ENCODE results near the gene EME1.

DNA sequence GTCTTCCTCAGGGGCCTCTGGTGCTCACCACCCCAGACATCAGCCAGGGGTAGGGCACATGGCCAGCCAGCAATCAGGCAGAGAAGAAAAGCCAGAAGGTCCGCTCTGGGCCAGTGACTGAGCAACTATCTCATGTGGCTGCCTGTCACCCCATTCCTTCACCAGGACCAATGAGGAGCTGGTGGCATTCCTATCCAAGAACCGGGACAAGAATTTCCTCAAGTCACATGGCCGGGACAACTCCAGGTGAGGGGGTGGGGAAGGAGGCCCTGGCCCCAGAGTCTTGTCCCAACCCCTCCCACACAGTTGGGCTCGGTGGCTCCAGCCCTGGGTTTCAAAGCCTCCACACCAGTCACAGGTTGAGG is 17.7 kb upstream of the EME1 start:
- TF ChIP-seq, protein P1, sequence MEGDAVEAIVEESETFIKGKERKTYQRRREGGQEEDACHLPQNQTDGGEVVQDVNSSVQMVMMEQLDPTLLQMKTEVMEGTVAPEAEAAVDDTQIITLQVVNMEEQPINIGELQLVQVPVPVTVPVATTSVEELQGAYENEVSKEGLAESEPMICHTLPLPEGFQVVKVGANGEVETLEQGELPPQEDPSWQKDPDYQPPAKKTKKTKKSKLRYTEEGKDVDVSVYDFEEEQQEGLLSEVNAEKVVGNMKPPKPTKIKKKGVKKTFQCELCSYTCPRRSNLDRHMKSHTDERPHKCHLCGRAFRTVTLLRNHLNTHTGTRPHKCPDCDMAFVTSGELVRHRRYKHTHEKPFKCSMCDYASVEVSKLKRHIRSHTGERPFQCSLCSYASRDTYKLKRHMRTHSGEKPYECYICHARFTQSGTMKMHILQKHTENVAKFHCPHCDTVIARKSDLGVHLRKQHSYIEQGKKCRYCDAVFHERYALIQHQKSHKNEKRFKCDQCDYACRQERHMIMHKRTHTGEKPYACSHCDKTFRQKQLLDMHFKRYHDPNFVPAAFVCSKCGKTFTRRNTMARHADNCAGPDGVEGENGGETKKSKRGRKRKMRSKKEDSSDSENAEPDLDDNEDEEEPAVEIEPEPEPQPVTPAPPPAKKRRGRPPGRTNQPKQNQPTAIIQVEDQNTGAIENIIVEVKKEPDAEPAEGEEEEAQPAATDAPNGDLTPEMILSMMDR (IDR thresholded peaks at IDR 0.05): no peak
- TF ChIP-seq POLR2A (IDR thresholded peaks at IDR 0.05) (no peak), EP300 (IDR thresholded peaks at IDR 0.05) (no peak)
